ENCODE measurements around the gene SLA2.
"Not testable (repeated sequence)": the region's sequence is repeated elsewhere in the genome, so short reads cannot be mapped to it uniquely, and the experiment has no call there.

Gene SLA2

DNA sequence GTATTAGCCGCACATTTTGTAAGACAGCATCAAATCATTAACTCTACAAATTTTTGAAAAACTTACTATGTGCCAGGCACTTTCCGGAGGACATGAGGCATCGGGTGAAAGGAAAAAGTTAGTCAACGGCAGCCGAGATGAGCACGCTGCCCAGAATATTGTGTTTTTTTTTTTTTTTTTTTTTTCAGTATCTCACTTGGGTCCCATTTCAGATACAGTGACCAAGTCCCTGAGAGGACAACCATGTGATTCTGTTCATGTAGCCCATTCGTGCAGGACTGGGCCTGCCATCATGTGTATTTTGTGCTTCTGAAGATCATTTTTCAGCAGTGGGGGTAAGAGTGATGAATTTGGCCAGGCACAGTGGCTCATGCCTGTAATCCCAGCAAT is 1.3 kb downstream of the SLA2 start:
- DNase-seq: no peak

DNA sequence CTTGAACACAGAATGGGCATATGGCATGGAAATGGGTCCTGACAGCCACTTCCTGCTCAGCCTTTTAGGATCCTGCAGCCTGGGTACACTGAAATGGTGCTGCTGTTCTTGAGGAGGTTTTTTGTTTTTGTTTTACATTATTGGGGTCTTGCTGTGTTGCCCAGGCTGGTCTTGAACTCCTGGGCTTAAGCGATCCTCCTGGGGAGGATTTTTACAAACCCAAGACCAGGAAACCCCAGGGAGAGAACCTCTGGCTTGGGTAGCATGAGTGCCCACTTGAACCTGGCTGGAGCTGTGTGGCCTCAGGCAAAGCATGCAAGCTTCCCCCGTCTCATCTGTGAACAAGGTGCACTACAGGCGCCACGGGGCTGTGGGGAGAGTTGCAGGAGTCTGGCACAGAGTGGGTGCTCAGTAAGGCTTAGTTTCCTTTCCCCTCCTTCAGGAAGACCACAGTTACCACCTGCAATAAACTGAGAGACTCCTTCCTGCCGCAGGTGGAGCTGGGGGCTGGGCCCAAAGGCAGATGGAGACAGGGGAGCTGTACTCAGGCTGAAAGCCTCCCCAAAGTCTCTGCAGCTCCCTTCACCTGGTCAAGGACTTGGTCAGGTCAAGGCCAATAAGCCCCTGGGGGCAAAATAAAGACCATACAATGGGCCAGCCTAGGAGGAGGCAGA is 1.8 kb downstream of the SLA2 start:
- no peak for DNase-seq

DNA sequence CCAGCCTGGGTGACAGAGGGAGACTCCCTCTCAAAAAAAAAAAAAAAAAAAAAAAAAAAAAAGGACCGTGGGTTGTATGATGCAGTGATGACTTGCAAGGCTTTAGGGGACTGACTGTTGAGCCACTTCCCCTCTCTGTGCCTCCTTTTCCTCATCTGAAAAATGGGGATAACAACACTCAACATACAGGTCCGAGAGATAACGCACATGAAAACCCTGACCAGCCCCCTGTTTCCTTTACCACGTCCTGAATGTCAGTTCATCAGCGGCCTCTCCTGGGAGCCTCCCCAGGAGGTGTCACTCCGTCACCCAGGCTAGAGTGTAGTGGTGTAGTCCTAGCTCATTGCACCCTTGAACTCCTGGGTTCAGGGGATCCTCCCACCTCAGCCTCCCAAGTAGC is 3.9 kb downstream of the SLA2 start:
- DNase-seq: no peak

DNA sequence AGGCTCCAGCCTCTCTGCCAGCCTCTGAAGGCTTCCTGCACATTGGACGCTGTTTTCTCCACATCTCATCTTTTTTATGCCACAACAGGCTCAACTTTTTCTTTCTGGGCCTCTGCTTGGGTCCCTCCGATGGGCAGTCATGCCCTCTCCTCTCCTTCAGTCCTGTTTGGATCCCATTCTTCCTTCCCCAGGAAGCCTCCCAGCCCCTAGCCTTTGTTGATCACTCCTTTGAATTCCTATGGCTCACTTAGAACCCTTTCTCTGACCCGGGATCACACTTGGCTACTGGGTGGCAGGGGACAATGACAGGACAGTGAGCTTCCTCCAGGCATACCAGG is 4.5 kb downstream of the SLA2 start:
- no peak for DNase-seq

DNA sequence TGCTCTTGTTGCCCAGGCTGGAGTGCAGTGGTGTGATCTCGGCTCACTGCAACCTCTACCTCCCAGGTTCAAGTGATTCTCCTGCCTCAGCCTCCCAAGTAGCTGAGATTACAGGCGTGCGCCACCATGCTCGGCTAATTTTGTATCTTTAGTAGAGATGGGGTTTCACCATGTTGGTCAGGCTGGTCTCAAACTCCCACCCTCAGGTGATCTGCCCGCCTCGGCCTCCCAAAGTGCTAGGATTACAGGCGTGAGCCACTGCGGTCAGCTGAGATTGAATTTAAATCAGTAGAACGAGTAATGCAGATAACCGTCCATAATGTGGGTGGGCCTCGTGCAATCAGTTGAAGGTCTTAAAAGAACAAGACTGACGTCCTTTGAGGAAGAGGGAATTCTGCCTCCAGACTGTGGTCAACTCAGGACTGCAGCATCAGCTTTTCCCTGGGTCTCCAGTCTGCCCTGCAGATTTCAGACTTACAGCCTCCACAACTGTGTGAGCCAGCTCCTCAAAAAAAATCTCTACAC is 7.1 kb downstream of the SLA2 start:
- DNase-seq: not testable (repeated sequence)

DNA sequence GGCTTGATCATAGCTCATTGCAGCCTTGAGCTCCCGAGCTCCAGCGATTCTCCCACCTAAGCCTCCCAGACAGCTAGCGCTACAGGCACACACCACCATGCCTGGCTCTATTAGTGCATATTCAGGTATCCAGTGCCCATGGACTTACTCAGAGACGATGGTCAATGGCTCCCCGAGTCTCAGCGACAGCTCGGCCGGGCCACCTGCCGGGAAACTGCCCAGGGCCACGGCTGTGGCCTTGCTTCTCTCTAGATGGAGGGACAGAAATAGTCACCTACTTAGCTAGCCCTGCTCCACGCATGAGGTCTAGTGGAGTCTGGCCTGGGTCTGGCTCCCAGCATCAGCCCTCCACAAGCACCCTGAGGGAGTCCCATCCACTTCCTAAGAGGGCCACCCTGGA is 11.7 kb downstream of the SLA2 start:
- DNase-seq: no peak

DNA sequence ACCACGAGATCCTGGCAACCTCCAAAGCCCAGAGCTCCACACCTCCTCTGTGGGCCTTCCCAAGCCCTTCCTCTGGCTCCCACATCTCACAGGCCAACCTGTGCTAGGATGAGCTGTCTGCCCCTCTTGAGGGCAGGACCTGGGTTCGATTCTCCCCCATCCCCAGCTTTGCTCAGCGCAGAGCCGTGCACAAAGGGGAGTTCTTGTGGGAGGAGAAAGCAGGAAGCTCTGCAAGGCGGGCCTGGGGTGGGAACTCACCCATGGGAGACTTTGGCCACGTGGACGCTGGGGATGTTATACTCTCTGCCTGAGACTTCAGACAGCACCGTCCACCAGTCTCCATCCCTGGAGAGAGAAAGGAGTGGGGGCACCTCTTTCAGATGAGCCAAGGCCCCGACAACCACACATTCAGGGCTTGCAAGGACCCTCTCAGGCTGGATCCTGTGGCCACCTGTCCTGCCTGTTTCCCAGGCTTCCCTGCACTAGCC is 12.7 kb downstream of the SLA2 start:
- no peak for DNase-seq

DNA sequence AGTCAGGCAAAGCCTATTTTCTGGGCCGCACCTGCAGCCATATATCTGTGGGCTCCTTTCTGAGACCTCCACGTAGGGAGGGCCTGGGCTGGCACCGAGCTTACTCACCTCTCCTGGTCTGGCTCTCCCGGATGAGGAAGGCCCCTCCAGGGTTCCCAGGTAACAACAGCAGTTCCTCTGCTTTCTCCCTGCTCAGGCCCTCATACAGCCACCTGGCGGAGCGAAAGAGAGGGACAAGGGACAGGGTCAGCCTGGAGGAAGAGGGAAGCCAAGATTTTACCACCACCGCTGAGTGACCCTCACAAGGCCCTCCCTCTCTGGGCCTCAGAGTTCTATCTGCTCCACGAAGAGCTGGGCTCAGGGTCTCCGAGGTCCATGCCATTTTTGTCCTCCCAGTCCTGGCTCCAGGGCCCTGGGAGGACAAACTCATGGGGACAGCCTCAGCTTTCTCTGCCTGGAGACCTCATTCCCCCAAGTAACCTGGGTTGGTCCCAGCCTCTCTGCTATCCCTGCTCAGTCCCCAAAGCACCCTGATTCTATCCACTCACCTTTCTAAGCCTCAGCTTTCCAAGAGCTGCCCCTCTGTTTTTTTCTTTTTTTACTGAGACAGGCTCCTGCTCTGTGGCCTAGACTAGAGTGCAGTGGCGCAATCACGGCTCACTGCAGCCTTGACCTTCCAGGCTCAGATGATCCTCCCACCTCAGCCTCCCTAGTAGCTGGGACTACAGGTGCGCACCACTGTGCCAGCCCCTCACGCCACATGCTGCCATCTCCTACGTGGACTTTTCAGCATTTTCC is 13.3 kb downstream of the SLA2 start:
- no peak for DNase-seq

DNA sequence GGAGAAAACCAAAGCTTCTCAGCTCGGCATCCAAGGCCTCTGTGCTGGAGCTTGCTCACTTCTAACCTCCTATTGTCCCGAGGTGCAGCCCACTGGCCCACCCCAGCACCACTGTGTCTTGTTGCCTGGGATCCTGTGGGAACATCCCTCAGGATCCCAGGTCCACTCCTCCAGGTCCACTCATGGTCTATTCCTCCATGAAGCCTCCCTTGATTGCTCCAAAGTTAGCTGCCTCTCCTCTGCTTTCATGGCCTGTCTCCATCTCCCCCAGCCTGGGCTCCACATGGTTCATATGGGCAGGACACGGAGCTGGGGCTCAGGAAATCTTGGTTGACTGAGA is 13.9 kb downstream of the SLA2 start:
- DNase-seq: no peak

DNA sequence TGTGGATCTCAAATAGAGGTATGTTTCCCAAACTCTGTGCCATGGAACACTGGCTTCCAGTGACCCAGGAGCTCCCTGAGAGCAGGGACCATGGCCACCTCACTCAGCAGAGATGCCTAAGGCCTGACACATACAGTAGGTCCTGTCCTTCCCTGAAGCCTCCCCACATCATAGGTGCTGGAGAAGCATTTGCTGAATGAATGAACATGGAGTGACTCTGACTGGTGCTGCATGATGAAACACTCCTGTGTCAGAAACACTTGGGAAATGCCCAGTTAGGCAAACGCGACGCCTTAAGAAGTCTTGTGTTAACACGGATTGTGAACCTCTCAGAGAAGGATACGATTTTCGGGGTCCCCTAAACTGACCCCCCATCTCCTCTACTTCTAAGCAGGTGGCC is 14.3 kb downstream of the SLA2 start:
- DNase-seq: no peak

DNA sequence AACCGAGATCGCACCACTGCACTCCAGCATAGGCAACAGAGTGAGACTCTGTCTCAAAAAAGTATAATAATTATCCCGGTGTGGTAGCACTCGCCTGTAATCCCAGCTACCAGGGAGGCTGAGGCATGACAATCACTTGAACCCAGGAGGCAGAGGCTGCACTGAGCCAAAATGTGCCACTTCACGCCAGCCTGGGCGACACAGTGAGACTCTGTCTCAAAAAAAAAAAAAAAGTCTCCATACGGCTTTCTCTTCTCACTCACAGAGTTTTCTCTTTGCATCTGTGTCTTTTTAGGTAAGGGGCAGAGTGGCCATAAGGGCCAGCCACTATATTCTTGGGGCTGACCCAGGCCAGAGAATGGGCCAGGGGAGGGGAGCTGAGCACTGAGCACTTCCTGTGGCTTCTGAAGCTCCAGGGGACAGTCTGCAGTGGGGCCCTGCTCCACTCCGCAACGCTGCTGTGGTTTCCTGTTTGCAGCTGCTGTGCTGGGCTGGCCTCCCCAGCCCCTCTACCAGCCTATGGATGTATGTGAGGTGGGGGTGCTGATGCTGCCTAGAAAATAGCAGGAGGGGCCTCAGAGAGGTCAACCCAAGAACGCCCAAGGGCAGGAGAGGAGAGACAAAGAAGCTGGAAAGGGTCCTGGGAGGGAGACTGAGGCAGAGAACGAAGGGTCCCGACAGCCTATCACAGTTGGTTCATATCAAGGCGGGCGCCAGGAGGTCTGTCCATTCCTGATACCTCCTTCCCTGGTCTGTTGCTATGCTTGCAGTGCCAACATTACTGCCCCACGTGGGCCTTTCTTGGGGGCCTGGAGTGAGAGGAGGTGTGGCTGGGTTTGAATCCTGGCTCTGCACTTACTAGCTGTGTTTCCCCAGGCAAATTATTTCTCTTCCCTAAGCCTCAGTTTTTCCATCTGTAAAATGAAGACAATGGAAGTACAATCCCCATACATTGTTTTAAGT is 16.0 kb downstream of the SLA2 start:
- DNase-seq: peak; percentile 11 to 28

DNA sequence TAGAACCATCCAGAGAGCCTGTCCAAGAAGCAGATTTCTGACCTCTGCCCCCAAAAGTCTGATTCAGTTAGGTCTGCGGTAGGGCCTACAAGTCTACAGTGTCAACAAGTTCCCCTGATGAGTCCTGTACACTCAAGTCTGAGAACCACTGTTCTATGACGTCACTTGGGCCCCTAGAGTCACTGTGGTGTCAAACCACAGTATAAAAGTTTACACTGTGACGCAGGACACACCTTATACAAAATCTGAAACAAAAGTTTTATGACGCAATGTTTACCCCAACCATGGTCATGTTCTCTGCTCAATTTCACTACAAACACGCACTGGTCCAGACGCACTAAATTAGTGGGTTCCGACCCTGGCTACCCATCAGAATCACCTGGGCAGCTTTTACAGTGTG is 17.9 kb downstream of the SLA2 start:
- DNase-seq: no peak

DNA sequence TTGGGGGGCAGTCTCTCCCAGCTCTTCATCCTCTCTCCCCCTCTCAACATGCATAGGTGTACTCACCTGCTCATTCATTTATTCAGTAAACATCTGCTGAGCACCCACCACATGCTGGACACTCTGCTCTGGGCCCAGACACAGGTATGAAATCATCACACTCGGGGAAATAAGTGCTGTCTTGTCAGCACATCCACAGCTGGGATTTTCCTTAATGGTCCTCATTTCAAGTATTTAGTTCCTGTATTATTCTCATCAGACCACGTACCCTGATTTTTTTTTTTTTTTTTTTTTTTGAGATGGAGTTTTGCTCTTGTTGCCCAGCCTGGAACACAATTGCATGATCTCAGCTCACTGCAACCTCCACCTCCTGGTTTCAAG is 21.1 kb downstream of the SLA2 start:
- no peak for DNase-seq

DNA sequence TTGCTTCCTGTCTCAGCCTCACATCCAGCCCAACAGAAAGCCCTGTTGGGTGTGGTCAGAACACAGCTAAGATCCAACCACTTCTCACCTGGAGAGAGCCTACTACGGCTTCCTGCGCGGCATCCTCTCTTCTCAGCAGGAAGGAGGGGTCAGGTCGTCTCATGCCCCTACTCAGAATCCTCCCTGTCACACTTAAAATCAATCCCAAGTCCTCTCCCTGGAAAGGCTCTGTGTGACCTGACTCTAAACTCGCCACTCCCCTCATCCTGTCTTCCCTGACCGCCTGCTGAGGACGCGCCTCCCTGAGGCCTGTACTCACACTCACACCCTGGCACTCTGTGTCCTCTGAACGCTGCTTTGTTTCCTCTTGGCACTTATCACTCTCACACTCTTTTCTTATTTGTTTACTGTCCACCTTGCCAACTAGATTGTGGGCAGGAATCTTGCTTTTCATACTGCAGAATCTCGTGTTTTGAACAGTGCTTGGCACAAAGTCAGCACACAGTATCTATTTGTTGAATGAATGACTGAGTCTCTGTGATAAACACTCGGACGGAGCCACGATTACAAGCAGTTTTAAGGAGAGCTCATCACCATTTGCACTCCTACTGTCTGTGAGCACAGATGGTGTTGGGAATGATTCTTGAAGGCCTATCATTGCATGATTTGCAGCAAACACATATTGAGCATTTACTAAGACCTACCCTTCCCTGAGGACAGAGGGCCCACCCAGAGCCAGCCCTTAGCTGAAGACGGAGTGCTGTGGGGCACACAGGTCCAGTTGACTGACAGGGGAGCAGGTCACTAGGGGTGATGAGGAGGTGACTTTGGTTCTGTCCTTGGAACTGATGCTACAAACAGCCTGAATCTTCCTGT is 21.7 kb downstream of the SLA2 start:
- no peak for DNase-seq

DNA sequence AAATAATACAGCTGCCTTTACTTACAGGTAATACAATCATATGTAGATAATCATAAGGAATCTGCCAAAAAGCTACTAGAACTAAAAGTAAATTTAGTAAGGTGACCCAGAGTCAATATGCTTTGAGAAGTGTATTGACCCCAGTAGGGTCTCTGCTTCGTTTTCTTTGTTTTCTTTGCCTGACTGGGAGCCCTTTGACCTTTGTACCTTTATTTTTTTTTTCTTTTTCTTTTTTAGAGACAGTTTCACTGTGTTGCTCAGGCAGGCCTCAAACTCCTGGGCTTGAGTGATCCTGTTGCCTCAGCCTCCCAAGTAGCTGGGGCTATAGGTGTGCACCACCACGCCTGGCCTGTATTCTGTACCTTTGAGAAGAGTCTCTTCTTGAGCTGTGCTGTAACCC is 22.6 kb downstream of the SLA2 start:
- DNase-seq: no peak

DNA sequence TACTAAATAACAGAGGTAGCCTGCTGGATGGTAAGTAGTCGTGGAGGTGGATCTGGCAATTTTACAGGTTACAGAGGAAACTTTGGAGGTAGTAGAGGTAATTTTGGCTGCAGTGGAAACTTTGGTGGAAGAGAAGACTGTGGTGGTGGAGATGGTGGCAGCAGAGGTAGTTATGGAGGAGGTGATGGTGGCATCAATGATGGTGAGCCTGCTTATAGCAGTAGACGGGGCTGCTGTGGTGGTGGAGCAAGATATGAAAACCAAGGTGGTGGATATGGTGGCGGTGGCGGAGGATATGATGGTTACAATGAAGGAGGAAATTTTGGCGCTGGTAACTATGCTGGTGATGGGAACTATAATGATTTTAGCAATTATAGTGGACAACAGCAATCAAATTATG is 25.1 kb downstream of the SLA2 start:
- DNase-seq: no peak

DNA sequence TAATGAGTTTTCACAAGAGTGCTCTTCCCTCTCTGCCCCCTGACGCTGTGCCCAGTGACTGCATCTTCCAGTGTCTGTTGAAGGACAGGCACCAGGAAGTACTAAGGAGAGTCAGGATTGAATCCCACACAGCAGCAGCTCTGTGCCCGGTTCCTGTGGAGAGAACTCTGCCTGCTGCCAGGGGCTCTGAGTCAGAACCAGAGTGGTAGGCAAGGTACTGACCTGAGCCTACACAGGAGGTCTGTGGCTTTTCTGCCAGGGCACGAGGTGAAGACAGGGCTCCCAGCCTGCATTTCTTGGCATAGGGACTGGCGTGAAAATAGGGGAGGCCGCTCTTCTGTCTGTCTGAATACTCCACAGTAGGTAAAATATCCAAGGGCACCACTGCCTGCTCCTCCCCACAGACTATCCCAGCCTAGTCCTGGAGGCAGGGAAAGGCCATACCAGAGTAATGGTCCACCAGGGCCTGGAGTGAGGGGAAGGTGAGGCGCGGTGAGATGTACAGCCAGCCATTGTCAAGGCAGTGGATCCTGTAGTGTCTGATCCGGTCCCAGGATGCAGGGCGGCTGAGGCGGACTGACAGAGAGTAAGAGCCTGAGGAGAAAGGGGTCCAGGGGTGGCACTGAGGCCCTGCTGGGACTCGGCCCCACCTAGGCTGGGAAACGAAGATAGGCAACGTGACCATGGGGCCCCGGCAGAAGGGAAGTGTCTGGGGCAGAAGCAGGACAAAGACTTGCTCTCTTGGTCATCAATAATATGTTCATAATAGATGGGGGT is 31.0 kb downstream of the SLA2 start:
- no peak for DNase-seq

DNA sequence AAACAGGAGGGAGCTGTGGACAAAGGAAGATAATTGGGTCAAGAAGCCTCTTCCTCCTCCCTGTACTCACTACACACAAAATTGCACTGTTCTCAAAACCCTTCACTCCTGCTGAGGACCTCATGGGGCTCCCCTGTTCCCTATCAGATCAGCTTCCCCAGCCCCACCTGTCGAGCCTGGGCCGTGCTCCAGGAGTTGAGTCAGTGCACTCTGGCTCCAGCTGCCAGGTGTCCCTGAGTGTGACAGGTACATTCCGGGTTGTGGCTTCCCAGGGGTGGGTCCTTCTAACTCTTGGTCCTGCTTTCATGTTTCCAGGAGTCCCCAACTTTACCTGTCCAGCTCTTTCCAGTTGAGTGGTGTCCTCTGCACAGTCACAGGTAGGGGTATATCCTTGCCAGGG is 32.0 kb downstream of the SLA2 start:
- no peak for DNase-seq

DNA sequence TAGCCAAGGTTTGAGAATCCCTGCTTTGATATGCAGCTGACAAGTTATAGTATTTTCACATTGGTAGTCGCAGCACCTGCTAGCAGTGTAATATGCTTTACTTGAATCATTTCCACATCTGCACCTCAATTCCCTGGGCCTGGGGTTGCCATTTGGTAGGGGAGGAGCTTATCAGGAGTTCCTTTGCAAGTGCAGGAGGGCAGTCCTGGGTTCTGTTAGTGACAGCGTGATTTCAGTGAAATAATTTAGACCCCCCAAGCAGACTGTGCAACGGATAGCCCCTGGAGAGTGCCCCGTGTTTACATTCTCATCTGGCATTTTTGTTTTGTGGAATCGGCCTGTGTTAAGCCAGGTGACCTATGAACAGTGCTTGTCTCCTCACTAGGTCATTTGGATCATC is 34.4 kb downstream of the SLA2 start:
- DNase-seq: no peak

DNA sequence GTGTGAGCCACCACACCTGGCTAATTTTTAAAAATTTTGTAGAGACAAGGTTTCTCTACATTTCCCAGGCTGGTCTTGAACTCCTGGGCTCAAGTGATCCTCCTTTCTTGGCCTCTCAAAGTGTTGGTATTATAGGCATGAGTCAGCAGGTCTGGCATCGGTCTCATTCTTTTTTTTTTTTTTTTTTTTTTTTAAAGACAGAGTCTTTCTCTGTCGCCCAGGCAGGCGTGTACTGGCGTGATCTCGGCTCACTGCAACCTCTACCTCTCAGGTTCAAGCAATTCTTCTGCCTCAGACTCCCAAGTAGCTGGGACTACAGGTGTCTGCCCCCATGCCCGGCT is 37.6 kb downstream of the SLA2 start:
- not testable (repeated sequence) for DNase-seq

DNA sequence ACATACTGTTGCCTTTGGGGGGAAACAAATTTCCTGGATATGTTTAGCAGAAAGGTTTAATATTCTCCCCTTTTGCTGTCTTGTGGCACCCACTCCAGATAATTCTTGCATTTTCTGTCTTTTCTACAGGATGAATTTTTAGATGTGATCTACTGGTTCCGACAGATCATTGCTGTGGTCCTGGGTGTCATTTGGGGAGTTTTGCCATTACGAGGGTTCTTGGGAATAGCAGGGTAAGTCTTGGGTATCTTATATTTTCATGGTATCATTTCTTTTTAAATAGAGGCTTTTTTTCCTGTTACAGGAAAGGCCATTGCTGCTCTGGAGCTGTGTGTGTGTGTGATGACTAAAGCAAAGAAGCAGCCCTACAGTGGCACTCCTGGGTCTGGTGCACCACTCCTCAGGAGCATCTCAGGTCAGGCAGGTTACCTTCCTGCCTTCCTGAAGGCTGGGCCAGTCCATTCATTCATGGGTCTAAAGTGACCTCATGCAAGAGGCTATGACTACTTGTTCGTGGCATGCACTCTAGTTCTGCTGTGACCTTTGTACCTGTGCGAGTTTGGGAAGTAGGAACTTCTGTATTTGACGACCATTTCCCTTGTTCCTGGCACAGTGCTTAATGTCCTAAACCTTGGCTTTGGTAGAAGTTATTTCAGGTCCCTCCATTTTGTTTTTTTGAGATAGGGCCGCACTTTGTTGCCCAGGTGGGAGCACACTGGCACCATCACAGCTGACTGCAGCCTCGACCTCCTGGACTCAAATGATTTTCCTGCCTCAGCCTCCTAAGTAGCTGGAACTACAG is 38.2 kb downstream of the SLA2 start:
- DNase-seq: no peak

All from AML-193 (cell line).